Stimulated activated CD8-positive, alpha-beta memory T cell treated with anti-CD3 and anti-CD28 coated beads, Interleukin-15, amount 100 ng/mL, for 1 hour (primary cell): ENCODE data around the gene FUBP1.
A peak's percentile ranks its signal among the peaks of the same experiment; 100 is the strongest.
"Not testable (repeated sequence)": the region's sequence is repeated elsewhere in the genome, so short reads cannot be mapped to it uniquely, and the experiment has no call there.

Experiments
- DNase-seq: peaks from one replicate; pipeline ENCODE4 v3.0.0-alpha.2; 2020; ENCODE audit warnings: low read depth

Gene FUBP1

GRCh38 chr1:77986810-77987209 lies 7.9 kb upstream of the FUBP1 start:
- no peak for DNase-seq

- DNase-seq = no peak
Measured at GRCh38 chr1:77984629-77985028, 5.8 kb upstream of the FUBP1 start.

- DNase-seq = no peak
Measured at GRCh38 chr1:77983997-77984355, 5.1 kb upstream of the FUBP1 start.

- not testable (repeated sequence) for DNase-seq
Measured at GRCh38 chr1:77983352-77983996, 4.6 kb upstream of the FUBP1 start.

GRCh38 chr1:77978293-77978968 lies 441 bp downstream of the FUBP1 start:
- peak; percentile 54 for DNase-seq

GRCh38 chr1:77977989-77978292 lies 931 bp downstream of the FUBP1 start:
- no peak for DNase-seq

- no peak for DNase-seq
Measured at GRCh38 chr1:77976433-77977076, 2.3 kb downstream of the FUBP1 start.

GRCh38 chr1:77975907-77976306 lies 3.0 kb downstream of the FUBP1 start:
- no peak for DNase-seq

- no peak for DNase-seq
Measured at GRCh38 chr1:77975386-77975785, 3.5 kb downstream of the FUBP1 start.

GRCh38 chr1:77972080-77972479 lies 6.8 kb downstream of the FUBP1 start:
- DNase-seq = no peak

- no peak for DNase-seq
Measured at GRCh38 chr1:77970192-77970591, 8.7 kb downstream of the FUBP1 start.

- no peak for DNase-seq
Measured at GRCh38 chr1:77966291-77966690, 12.6 kb downstream of the FUBP1 start.

GRCh38 chr1:77961392-77961791 lies 17.5 kb downstream of the FUBP1 start:
- DNase-seq = no peak

- DNase-seq = no peak
Measured at GRCh38 chr1:77958850-77959249, 20.0 kb downstream of the FUBP1 start.

GRCh38 chr1:77958391-77958790 lies 20.5 kb downstream of the FUBP1 start:
- DNase-seq = no peak

GRCh38 chr1:77956464-77956863 lies 22.4 kb downstream of the FUBP1 start:
- no peak for DNase-seq

- no peak for DNase-seq
Measured at GRCh38 chr1:77955709-77956108, 23.2 kb downstream of the FUBP1 start.

GRCh38 chr1:77954521-77954920 lies 24.4 kb downstream of the FUBP1 start:
- no peak for DNase-seq

- DNase-seq = no peak
Measured at GRCh38 chr1:77953907-77954306, 25.0 kb downstream of the FUBP1 start.

GRCh38 chr1:77951328-77951727 lies 27.5 kb downstream of the FUBP1 start:
- no peak for DNase-seq

GRCh38 chr1:77950873-77951272 lies 28.0 kb downstream of the FUBP1 start:
- no peak for DNase-seq

GRCh38 chr1:77948841-77949424 lies 29.9 kb downstream of the FUBP1 start:
- DNase-seq = no peak

GRCh38 chr1:77945345-77945744 lies 33.5 kb downstream of the FUBP1 start:
- DNase-seq = no peak
